Neural progenitor cell (in vitro differentiated cells): Measurements from ENCODE around the gene MLX. TPM values are rescaled to one million over a fixed set of nuclear protein-coding genes. Genes with fewer than 3 reads are reported as not detected.

Source experiments
- DNase-seq: peaks from one replicate; pipeline ENCODE4 v3.0.0-alpha.2; 2016; ENCODE audit warnings: low spot score
- H2AFZ ChIP-seq: fragments of 200-600 bp; sonication (generic); replicated peaks from 2 replicates; pipeline ENCODE4 v1.6.1; 2016; ENCODE audit warnings: antibody characterized with exemption
- H3F3A ChIP-seq: fragments of 200-600 bp; sonication (generic); 2 replicates; pipeline ENCODE4 v1.6.1; 2016; ENCODE audit warnings: antibody characterized with exemption, low read depth
- H3K27ac ChIP-seq: fragments of 200-600 bp; sonication (generic); 2 replicates; pipeline ENCODE4 v1.5.1; 2016; ENCODE audit warnings: mild to moderate bottlenecking
- H3K27me3 ChIP-seq: fragments of 200-600 bp; sonication (generic); 2 replicates; pipeline ENCODE4 v1.6.1; 2016; ENCODE audit warnings: mild to moderate bottlenecking, moderate library complexity
- H3K36me3 ChIP-seq: fragments of 200-600 bp; sonication (generic); 2 replicates; pipeline ENCODE4 v1.5.1; 2016
- H3K4me1 ChIP-seq: fragments of 200-600 bp; sonication (generic); 2 replicates; pipeline ENCODE4 v1.6.1; 2016; ENCODE audit warnings: mixed run types
- H3K4me2 ChIP-seq: fragments of 200-600 bp; sonication (generic); 2 replicates; pipeline ENCODE4 v1.6.1; 2016
- H3K4me3 ChIP-seq: fragments of 200-600 bp; sonication (generic); 2 replicates; pipeline ENCODE4 v1.5.1; 2016
- H3K79me2 ChIP-seq: fragments of 200-600 bp; sonication (generic); 2 replicates; pipeline ENCODE4 v1.6.1; 2016; ENCODE audit warnings: low read depth
- H3K9ac ChIP-seq: fragments of 200-600 bp; sonication (generic); 2 replicates; pipeline ENCODE4 v1.6.1; 2016
- H3K9me3 ChIP-seq: fragments of 200-600 bp; sonication (generic); 2 replicates; pipeline ENCODE4 v1.5.1; 2016; ENCODE audit warnings: low read depth
- H4K20me1 ChIP-seq: fragments of 200-600 bp; sonication (generic); 2 replicates; pipeline ENCODE4 v1.6.1; 2016; ENCODE audit warnings: low read depth
- H3K27ac Mint-ChIP-seq: 3 replicates; pipeline ENCODE4 v1.8.0; 2021; ENCODE audit warnings: mixed read lengths
- H3K27me3 Mint-ChIP-seq: 2 replicates; pipeline ENCODE4 v1.8.0; 2022; ENCODE audit warnings: low read depth, mild to moderate bottlenecking, inconsistent platforms, moderate library complexity, mixed read lengths; ENCODE audit not compliant: insufficient read depth
- H3K36me3 Mint-ChIP-seq: 3 replicates; pipeline ENCODE4 v1.8.0; 2021; ENCODE audit warnings: mixed read lengths
- H3K4me1 Mint-ChIP-seq: 3 replicates; pipeline ENCODE4 v1.8.0; 2021; ENCODE audit warnings: mixed read lengths
- H3K4me3 Mint-ChIP-seq: 3 replicates; pipeline ENCODE4 v1.8.0; 2021; ENCODE audit warnings: mild to moderate bottlenecking, moderate library complexity, mixed read lengths
- H3K9me3 Mint-ChIP-seq: 3 replicates; pipeline ENCODE4 v1.8.0; 2020; ENCODE audit warnings: mixed read lengths
- CTCF ChIP-seq: fragments of 200-600 bp; sonication (generic); IDR thresholded peaks from 2 replicates; pipeline ENCODE4 v1.5.1; 2017; ENCODE audit warnings: antibody characterized with exemption, mild to moderate bottlenecking
- EZH2 ChIP-seq: fragments of 200-600 bp; sonication (generic); IDR thresholded peaks from 2 replicates; pipeline ENCODE4 v1.6.1; 2017; ENCODE audit warnings: antibody characterized with exemption, mild to moderate bottlenecking, moderate library complexity
- EZH2phosphoT487 ChIP-seq: fragments of 200-600 bp; sonication (generic); IDR thresholded peaks from 2 replicates; pipeline ENCODE4 v1.6.1; 2017; ENCODE audit warnings: antibody characterized with exemption
- total RNA-seq: library from RNA; depleted of rRNA; stranded (reverse); fragments of >200 nt; gene quantifications from 2 replicates; pipeline ENCODE4 v1.2.3, GENCODE V29; 2015; ENCODE audit warnings: low replicate concordance

MLX gene
- total RNA-seq, 1 donor from 2014 or later, result 15.8 TPM

- H3K9me3 Mint-ChIP-seq, result no peaks in the 10 kb centered on the region
- Histone ChIP-seq H4K20me1 (no peaks in the 10 kb centered on the region), H3K9me3 (no peaks in the 10 kb centered on the region), H3K4me1 (peaks cover 23% of the 10 kb centered on the region), H3K4me3 (no peak overlapping the region), H3F3A (peaks cover 17% of the 10 kb centered on the region), H3K79me2 (no peaks in the 10 kb centered on the region), H3K27ac (peak overlapping the region; percentile 83), H3K36me3 (no peaks in the 10 kb centered on the region), H3K4me2 (peak overlapping the region; percentile 59), H3K9ac (no peak overlapping the region), H2AFZ (no peak overlapping the region), H3K27me3 (no peaks in the 10 kb centered on the region)
- DNase-seq, result no peak
- peaks cover 10% of the 10 kb centered on the region for H3K27me3 Mint-ChIP-seq
- H3K27ac Mint-ChIP-seq, result peak overlapping the region; percentile 100
- H3K4me1 Mint-ChIP-seq, result peaks cover 69% of the 10 kb centered on the region
- peaks cover 21% of the 10 kb centered on the region for H3K36me3 Mint-ChIP-seq
- no peak for TF ChIP-seq EZH2
- no peak for TF ChIP-seq EZH2phosphoT487
- TF ChIP-seq CTCF, result no peak
- H3K4me3 Mint-ChIP-seq, result peak overlapping the region; percentile 77
Measured at GRCh38 chr17:42518755-42519545, 48.0 kb upstream of the MLX start.

GRCh38 chr17:42519546-42520491, 47.1 kb upstream of the MLX start:
- peaks cover 10% of the 10 kb centered on the region for H3K27me3 Mint-ChIP-seq
- H3K27ac Mint-ChIP-seq, result peak overlapping the region; percentile 100
- Histone ChIP-seq H3F3A (peaks cover 17% of the 10 kb centered on the region), H4K20me1 (no peaks in the 10 kb centered on the region), H3K27me3 (no peaks in the 10 kb centered on the region), H3K79me2 (no peaks in the 10 kb centered on the region), H2AFZ (no peak overlapping the region), H3K9ac (no peak overlapping the region), H3K27ac (peak overlapping the region; percentile 83), H3K4me3 (no peak overlapping the region), H3K4me2 (peak overlapping the region; percentile 59), H3K36me3 (no peaks in the 10 kb centered on the region), H3K9me3 (no peaks in the 10 kb centered on the region), H3K4me1 (peaks cover 21% of the 10 kb centered on the region)
- H3K9me3 Mint-ChIP-seq, result no peaks in the 10 kb centered on the region
- TF ChIP-seq EZH2phosphoT487, result no peak
- TF ChIP-seq EZH2, result no peak
- TF ChIP-seq CTCF, result no peak
- peaks cover 18% of the 10 kb centered on the region for H3K36me3 Mint-ChIP-seq
- H3K4me1 Mint-ChIP-seq, result peaks cover 67% of the 10 kb centered on the region
- DNase-seq, result peak; percentile 62
- H3K4me3 Mint-ChIP-seq, result peak overlapping the region; percentile 77

- H3K27me3 ChIP-seq, result no peaks in the 10 kb centered on the region
- H3K27ac ChIP-seq, result peak overlapping the region; percentile 83
- H3K9ac ChIP-seq, result no peak overlapping the region
- no peaks in the 10 kb centered on the region for H3K79me2 ChIP-seq
- peak overlapping the region; percentile 59 for H3K4me2 ChIP-seq
- Mint-ChIP-seq H3K4me1 (peaks cover 69% of the 10 kb centered on the region), H3K9me3 (no peaks in the 10 kb centered on the region), H3K4me3 (peak overlapping the region; percentile 77), H3K36me3 (peaks cover 18% of the 10 kb centered on the region), H3K27me3 (peaks cover 10% of the 10 kb centered on the region), H3K27ac (peak overlapping the region; percentile 100)
- TF ChIP-seq CTCF (peak; percentile 49), EZH2 (no peak)
- no peaks in the 10 kb centered on the region for H3K9me3 ChIP-seq
- DNase-seq, result peak; percentile 36
- H4K20me1 ChIP-seq, result no peaks in the 10 kb centered on the region
- no peaks in the 10 kb centered on the region for H3K36me3 ChIP-seq
- peaks cover 21% of the 10 kb centered on the region for H3K4me1 ChIP-seq
- no peak overlapping the region for H2AFZ ChIP-seq
- H3F3A ChIP-seq, result peaks cover 17% of the 10 kb centered on the region
- no peak overlapping the region for H3K4me3 ChIP-seq
Measured at GRCh38 chr17:42520540-42520951, 46.4 kb upstream of the MLX start.
